WERI-Rb-1 (cell line): Measurements from ENCODE around the gene KLF12.

Source experiments
- DNase-seq: peaks from one replicate; pipeline ENCODE4 v3.0.0-alpha.2; 2020
- H3K27ac ChIP-seq: fragments of 250-450 bp; sonication (Bioruptor Pico); 2 replicates; pipeline ENCODE4 v1.5.1; 2020; ENCODE audit warnings: mild to moderate bottlenecking, moderate library complexity
- H3K27me3 ChIP-seq: fragments of 250-450 bp; sonication (Bioruptor Pico); 2 replicates; pipeline ENCODE4 v1.5.1; 2021; ENCODE audit warnings: mild to moderate bottlenecking, low read depth, moderate library complexity; ENCODE audit not compliant: insufficient read depth, severe bottlenecking
- H3K36me3 ChIP-seq: fragments of 250-450 bp; sonication (Bioruptor Pico); 2 replicates; pipeline ENCODE4 v1.5.1; 2020; ENCODE audit warnings: mild to moderate bottlenecking, moderate library complexity
- H3K4me3 ChIP-seq: 2 replicates; pipeline ENCODE4 v1.5.1; 2011; ENCODE audit warnings: low read depth, mild to moderate bottlenecking, control low read depth, low read length
- H3K9me3 ChIP-seq: fragments of 250-450 bp; sonication (Bioruptor Pico); 2 replicates; pipeline ENCODE4 v1.5.1; 2021; ENCODE audit warnings: mild to moderate bottlenecking, moderate library complexity; ENCODE audit not compliant: severe bottlenecking
- CTCF ChIP-seq: IDR thresholded peaks from 2 replicates; pipeline ENCODE4 v1.5.1; 2011; ENCODE audit warnings: low read depth, mild to moderate bottlenecking, control low read depth, inconsistent platforms, low read length

Gene KLF12

GRCh38 chr13:74134777-74135325 is 647 bp upstream of the KLF12 start:
- Histone ChIP-seq H3K36me3 (no peaks in the 10 kb centered on the region), H3K4me3 (peak overlapping the region; percentile 86), H3K27me3 (no peaks in the 10 kb centered on the region), H3K9me3 (no peaks in the 10 kb centered on the region), H3K27ac (peak overlapping the region; percentile 89)
- TF ChIP-seq CTCF: no peak
- peak; percentile 71 for DNase-seq

GRCh38 chr13:74133657-74134201 is 475 bp downstream of the KLF12 start:
- Histone ChIP-seq H3K36me3 (no peaks in the 10 kb centered on the region), H3K4me3 (peak overlapping the region; percentile 86), H3K9me3 (no peaks in the 10 kb centered on the region), H3K27me3 (no peaks in the 10 kb centered on the region), H3K27ac (peak overlapping the region; percentile 83)
- peak; percentile 84 for DNase-seq
- TF ChIP-seq CTCF: no peak

- H3K36me3 ChIP-seq: no peaks in the 10 kb centered on the region
- DNase-seq: peak; percentile 13
- peak overlapping the region; percentile 83 for H3K27ac ChIP-seq
- H3K27me3 ChIP-seq: no peaks in the 10 kb centered on the region
- no peak for TF ChIP-seq CTCF
- no peaks in the 10 kb centered on the region for H3K9me3 ChIP-seq
- peak overlapping the region; percentile 86 for H3K4me3 ChIP-seq
Observed at GRCh38 chr13:74132776-74133656, 1.2 kb downstream of the KLF12 start.

- Histone ChIP-seq H3K27ac (no peak overlapping the region), H3K36me3 (no peaks in the 10 kb centered on the region), H3K9me3 (no peaks in the 10 kb centered on the region), H3K27me3 (no peaks in the 10 kb centered on the region), H3K4me3 (peak overlapping the region; percentile 86)
- no peak for TF ChIP-seq CTCF
- no peak for DNase-seq
Observed at GRCh38 chr13:74132152-74132775, 1.9 kb downstream of the KLF12 start.

- no peak for TF ChIP-seq CTCF
Observed at GRCh38 chr13:74131227-74131626, 3.0 kb downstream of the KLF12 start.

More at GRCh38 chr13:74131227-74131626, 3.0 kb downstream of the KLF12 start:
- no peak overlapping the region for H3K27ac ChIP-seq
- no peaks in the 10 kb centered on the region for H3K9me3 ChIP-seq
- DNase-seq: no peak
- H3K36me3 ChIP-seq: no peaks in the 10 kb centered on the region
- no peaks in the 10 kb centered on the region for H3K27me3 ChIP-seq
- no peak overlapping the region for H3K4me3 ChIP-seq
